ENCODE measurements around the gene SSU72.

- TF ChIP-seq, protein P1, sequence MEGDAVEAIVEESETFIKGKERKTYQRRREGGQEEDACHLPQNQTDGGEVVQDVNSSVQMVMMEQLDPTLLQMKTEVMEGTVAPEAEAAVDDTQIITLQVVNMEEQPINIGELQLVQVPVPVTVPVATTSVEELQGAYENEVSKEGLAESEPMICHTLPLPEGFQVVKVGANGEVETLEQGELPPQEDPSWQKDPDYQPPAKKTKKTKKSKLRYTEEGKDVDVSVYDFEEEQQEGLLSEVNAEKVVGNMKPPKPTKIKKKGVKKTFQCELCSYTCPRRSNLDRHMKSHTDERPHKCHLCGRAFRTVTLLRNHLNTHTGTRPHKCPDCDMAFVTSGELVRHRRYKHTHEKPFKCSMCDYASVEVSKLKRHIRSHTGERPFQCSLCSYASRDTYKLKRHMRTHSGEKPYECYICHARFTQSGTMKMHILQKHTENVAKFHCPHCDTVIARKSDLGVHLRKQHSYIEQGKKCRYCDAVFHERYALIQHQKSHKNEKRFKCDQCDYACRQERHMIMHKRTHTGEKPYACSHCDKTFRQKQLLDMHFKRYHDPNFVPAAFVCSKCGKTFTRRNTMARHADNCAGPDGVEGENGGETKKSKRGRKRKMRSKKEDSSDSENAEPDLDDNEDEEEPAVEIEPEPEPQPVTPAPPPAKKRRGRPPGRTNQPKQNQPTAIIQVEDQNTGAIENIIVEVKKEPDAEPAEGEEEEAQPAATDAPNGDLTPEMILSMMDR (conservative IDR thresholded peaks at IDR 0.05; ENCODE audit: low read length), result no peak
- TF ChIP-seq EZH2phosphoT487 (IDR thresholded peaks at IDR 0.05; ENCODE audit: borderline replicate concordance), result no peak
Measured at GRCh38 chr1:1556505-1556904, 18.2 kb downstream of the SSU72 start.

Measured in Loucy (cell line).